H54 (cell line): ENCODE measurements around the gene STN1.

Experiments
- DNase-seq: peaks from one replicate; pipeline ENCODE4 v3.0.0; 2011; ENCODE audit warnings: low spot score, mixed read lengths; ENCODE audit not compliant: insufficient read length
- FAIRE-seq: peaks from 3 replicates; lab custom pipeline; 2011; peaks lifted over from hg19 to GRCh38; lab: Jason Lieb, UNC
- POLR2A ChIP-seq: IDR thresholded peaks from 2 replicates; pipeline ENCODE4 v1.6.1; 2011; ENCODE audit warnings: low read depth, mild to moderate bottlenecking, low read length

The STN1 gene

GRCh38 chr10:103921248-103921647 lies 3.3 kb upstream of the STN1 start:
- TF ChIP-seq POLR2A: no peak
- FAIRE-seq (no peak), DNase-seq (no peak)

GRCh38 chr10:103919648-103920025 lies 1.7 kb upstream of the STN1 start:
- no peak for TF ChIP-seq POLR2A
- FAIRE-seq (no peak), DNase-seq (no peak)

GRCh38 chr10:103917302-103918052 lies 507 bp downstream of the STN1 start:
- DNase-seq: peak; percentile 44

GRCh38 chr10:103916876-103917275 lies 1.1 kb downstream of the STN1 start:
- FAIRE-seq: no peak
- no peak for TF ChIP-seq POLR2A
- DNase-seq: no peak

More at GRCh38 chr10:103917302-103918052, 507 bp downstream of the STN1 start:
- FAIRE-seq: no peak
- TF ChIP-seq POLR2A: no peak; the same call in 1 of the 2 replicates

- DNase-seq (no peak), FAIRE-seq (no peak)
- no peak for TF ChIP-seq POLR2A
Observed at GRCh38 chr10:103916254-103916653, 1.7 kb downstream of the STN1 start.

GRCh38 chr10:103915796-103916195 lies 2.2 kb downstream of the STN1 start:
- TF ChIP-seq POLR2A: no peak
- FAIRE-seq (no peak), DNase-seq (no peak)

GRCh38 chr10:103912759-103913158 lies 5.2 kb downstream of the STN1 start:
- no peak for DNase-seq
- no peak for TF ChIP-seq POLR2A
- no peak for FAIRE-seq

GRCh38 chr10:103911021-103911459 lies 6.9 kb downstream of the STN1 start:
- no peak for TF ChIP-seq POLR2A
- FAIRE-seq (no peak), DNase-seq (no peak)

- no peak for DNase-seq
- no peak for TF ChIP-seq POLR2A
- FAIRE-seq: no peak
Observed at GRCh38 chr10:103910442-103911012, 7.5 kb downstream of the STN1 start.

- TF ChIP-seq POLR2A: no peak
- DNase-seq (no peak), FAIRE-seq (no peak)
Observed at GRCh38 chr10:103905441-103905840, 12.5 kb downstream of the STN1 start.

GRCh38 chr10:103901299-103901698 lies 16.7 kb downstream of the STN1 start:
- TF ChIP-seq POLR2A: no peak
- no peak for DNase-seq
- no peak for FAIRE-seq

- no peak for DNase-seq
- TF ChIP-seq POLR2A: no peak
- no peak for FAIRE-seq
Observed at GRCh38 chr10:103899312-103899711, 18.7 kb downstream of the STN1 start.

- no peak for DNase-seq
- TF ChIP-seq POLR2A: no peak
Observed at GRCh38 chr10:103897241-103897774, 20.7 kb downstream of the STN1 start.

GRCh38 chr10:103896225-103896624 lies 21.8 kb downstream of the STN1 start:
- DNase-seq (no peak), FAIRE-seq (no peak)
- TF ChIP-seq POLR2A: no peak

More at GRCh38 chr10:103897241-103897774, 20.7 kb downstream of the STN1 start:
- no peak for FAIRE-seq
